HepG2 (cell line): Measurements from ENCODE around the gene AXIN1. TPM values are rescaled to one million over a fixed set of nuclear protein-coding genes. Genes with fewer than 3 reads are reported as not detected.

Experiments used
- ATAC-seq: fragments of 200-7000 bp; cut with Tn5 transposase; 3 replicates; pipeline ENCODE4 v1.9.1; 2020; ENCODE audit warnings: mild to moderate bottlenecking, moderate library complexity
- BruUV-seq: library from RNA; stranded (reverse); fragments of 400-500 nt; replicated peaks from 2 replicates; lab custom pipeline; 2021; lab: Mats Ljungman, UMichigan
- CTCF ChIA-PET: fragments of 300-600 bp; formaldehyde crosslinking; extraction: SDS; loops from one replicate; lab custom pipeline; 2021; ENCODE audit warnings: low total read pairs, inconsistent platforms, low intra/inter-chr PET ratio; lab: Yijun Ruan, JAX
- POLR2A ChIA-PET: fragments of 350-600 bp; sonication (Branson Sonifier 250); formaldehyde crosslinking; loops from one replicate; lab custom pipeline; 2020; ENCODE audit warnings: antibody characterized with exemption, inconsistent platforms; lab: Yijun Ruan, JAX
- DNase-seq: peaks from one replicate; pipeline ENCODE4 v3.0.0-alpha.2; 2015; ENCODE audit warnings: low spot score
- FAIRE-seq: peaks from 3 replicates; lab custom pipeline; 2011; peaks lifted over from hg19 to GRCh38; lab: Jason Lieb, UNC
- H2AFZ ChIP-seq: one replicate; pipeline ENCODE4 v1.6.1; 2011; ENCODE audit warnings: low read length, inconsistent platforms
- H3K27ac ChIP-seq: fragments of 300-600 bp; 3 replicates; pipeline ENCODE4 v1.8.0; 2011; ENCODE audit warnings: mixed run types, mild to moderate bottlenecking, mixed read lengths, low read length, inconsistent platforms; ENCODE audit not compliant: insufficient read depth; ENCODE audit errors: extremely low read length
- H3K27me3 ChIP-seq, 2 experiments: fragments of 200-600 bp in 1 of 2; 2 replicates in 1 of 2; 3 replicates in 1 of 2; pipeline versions ENCODE4 v1.6.0 to v1.8.0; 2011; ENCODE audit warnings: low read length in 2 of 2, mild to moderate bottlenecking in 2 of 2, moderate library complexity in 2 of 2, inconsistent platforms in 1 of 2; ENCODE audit not compliant: insufficient read depth in 2 of 2, control insufficient read depth in 1 of 2
- H3K36me3 ChIP-seq, 2 experiments: fragments of 200-600 bp in 1 of 2; replicated peaks in 1 of 2; 2 replicates in 1 of 2; 3 replicates in 1 of 2; pipeline versions ENCODE4 v1.5.1 to v1.8.0; 2011; ENCODE audit warnings: low read length in 2 of 2, inconsistent platforms in 1 of 2; ENCODE audit not compliant: insufficient read depth in 2 of 2, control insufficient read depth in 1 of 2
- H3K4me1 ChIP-seq: 2 replicates; pipeline ENCODE4 v1.5.1; 2012; ENCODE audit warnings: low read length, inconsistent platforms; ENCODE audit not compliant: insufficient read depth
- H3K4me2 ChIP-seq: 2 replicates; pipeline ENCODE4 v1.6.0; 2011; ENCODE audit warnings: low read depth, low read length, inconsistent platforms
- H3K4me3 ChIP-seq, 3 experiments: fragments of 200-600 bp in 1 of 3; sonication (generic), shearing (Covaris generic) in 1 of 3; replicated peaks in 1 of 3; 2 replicates each; pipeline ENCODE4 v1.5.1; 2011 to 2016; ENCODE audit warnings: low read length in 3 of 3, inconsistent platforms in 2 of 3, low read depth in 2 of 3, mild to moderate bottlenecking in 2 of 3, control low read depth in 1 of 3, mixed read lengths in 1 of 3; ENCODE audit not compliant: insufficient read depth in 1 of 3
- H3K79me2 ChIP-seq: one replicate; pipeline ENCODE4 v1.6.1; 2011; ENCODE audit warnings: low read length, inconsistent platforms; ENCODE audit not compliant: insufficient read depth
- H3K9ac ChIP-seq: 2 replicates; pipeline ENCODE4 v1.6.0; 2011; ENCODE audit warnings: mild to moderate bottlenecking, low read depth, low read length, inconsistent platforms; ENCODE audit not compliant: insufficient read depth
- H3K9me3 ChIP-seq: 2 replicates; pipeline ENCODE4 v1.5.1; 2012; ENCODE audit warnings: mild to moderate bottlenecking, low read length
- H4K20me1 ChIP-seq: 2 replicates; pipeline ENCODE4 v1.6.0; 2011; ENCODE audit warnings: inconsistent platforms, mild to moderate bottlenecking, low read length, moderate library complexity; ENCODE audit not compliant: insufficient read depth
- ADNP ChIP-seq: sonication (generic); formaldehyde crosslinking; IDR thresholded peaks from 2 replicates; pipeline ENCODE4 v1.4.0; 2020; ENCODE audit warnings: missing genetic modification reagents
- CREBL2 ChIP-seq: sonication (generic); formaldehyde crosslinking; IDR thresholded peaks from 2 replicates; pipeline ENCODE4 v1.8.1; 2023; ENCODE audit warnings: missing genetic modification reagents, mild to moderate bottlenecking, borderline replicate concordance
- ELF3 ChIP-seq: IDR thresholded peaks from 2 replicates; pipeline ENCODE4 v1.6.1; 2016; ENCODE audit warnings: missing genetic modification reagents, missing compliant biosample characterization
- HMG20A ChIP-seq: IDR thresholded peaks from 2 replicates; pipeline ENCODE4 v1.6.1; 2016; ENCODE audit warnings: borderline replicate concordance
- HOMEZ ChIP-seq: IDR thresholded peaks from 2 replicates; pipeline ENCODE4 v1.6.1; 2016; ENCODE audit warnings: low read depth
- KMT2A ChIP-seq: sonication (generic); formaldehyde crosslinking; IDR thresholded peaks from 2 replicates; pipeline ENCODE4 v1.4.0; 2020; ENCODE audit warnings: missing genetic modification reagents
- MAFG ChIP-seq: sonication (generic); formaldehyde crosslinking; IDR thresholded peaks from 2 replicates; pipeline ENCODE4 v1.5.1; 2020; ENCODE audit warnings: mild to moderate bottlenecking, missing genetic modification reagents
- PLRG1 ChIP-seq: fragments of 450-650 bp; conservative IDR thresholded peaks from 2 replicates; pipeline ENCODE4 v1.6.1; 2016
- SNAPC5 ChIP-seq: sonication (generic); formaldehyde crosslinking; IDR thresholded peaks from 2 replicates; pipeline ENCODE4 v1.8.1; 2023; ENCODE audit warnings: mild to moderate bottlenecking, missing genetic modification reagents, borderline replicate concordance
- WGBS: methylation state at CpG from one replicate; pipeline ENCODE4 v1.1.6; 2017; ENCODE audit warnings: low lambda C conversion rate; 5-methylcytosine and 5-hydroxymethylcytosine counted together
- in situ Hi-C: cut with HindIII; loops from 2 replicates; pipeline ENCODE4 v1.10.0; 2017; ENCODE audit warnings: low pct_unique_long_range_greater_than_20kb; ENCODE audit not compliant: extremely low pct_ligation_motif_present
- intact Hi-C: fragments of 100-400 bp; cut with micrococcal nuclease; formaldehyde crosslinking; loops from one replicate; pipeline ENCODE4 v1.10.0; 2022; ENCODE audit not compliant: unreplicated experiment
- polyA plus RNA-seq, 8 experiments: library from polyadenylated mRNA; depleted of rRNA in 3 of 8; stranded (reverse) in 7 of 8; unstranded in 1 of 8; fragments of >200 nt; fragmentation: Illumina TruSeq in 4 of 8; extraction: Trizol in 4 of 8; gene quantifications; 2 replicates each; pipeline versions ENCODE4 v1.2.1 to v1.2.3, GENCODE V29; 2011 to 2016; ENCODE audit warnings: low read depth in 4 of 8, missing spikeins in 1 of 8, mixed read lengths in 1 of 8; ENCODE audit not compliant: insufficient read depth in 1 of 8
- total RNA-seq, 5 experiments: library from RNA; depleted of rRNA; stranded (reverse); fragments of >200 nt; fragmentation: Illumina TruSeq; extraction: Trizol; gene quantifications; 2 replicates each; pipeline ENCODE4 v1.2.3, GENCODE V29; 2016; ENCODE audit warnings: low read depth in 1 of 5

Gene AXIN1
- total and polyA plus RNA-seq, 2 of the 13 experiments (the other 11 are each of a cell fraction or from before 2014, with no cell fraction given) = 24.0 to 26.0 TPM

GRCh38 chr16:263182-263774 lies 89.2 kb downstream of the AXIN1 start:
- DNase-seq = no peak
- H4K20me1 ChIP-seq = no peaks in the 10 kb centered on the region
- FAIRE-seq = no peak
- H3K27me3 ChIP-seq = no peaks in the 10 kb centered on the region
- no peak overlapping the region for H3K4me2 ChIP-seq
- POLR2A ChIA-PET = no interaction called here
- H3K9ac ChIP-seq = no peak overlapping the region
- intact Hi-C loops (no loop called here), in situ Hi-C loops (no loop called here)
- TF ChIP-seq PLRG1 = no peak
- no peak for TF ChIP-seq ADNP (CRISPR knock-in tag)
- no peak for TF ChIP-seq MAFG
- TF ChIP-seq SNAPC5 (CRISPR knock-in tag) = no peak
- TF ChIP-seq CREBL2 (CRISPR knock-in tag) = no peak
- TF ChIP-seq HOMEZ (CRISPR knock-in tag) = no peak
- no peak for TF ChIP-seq ELF3 (CRISPR knock-in tag)
- no peak for TF ChIP-seq KMT2A
- TF ChIP-seq HMG20A (CRISPR knock-in tag) = no peak
- TF ChIP-seq, all 625 proteins: peak for 0
- Histone ChIP-seq H3K79me2 (no peaks in the 10 kb centered on the region), H3K4me3 (no peak overlapping the region), H3K36me3 (peaks cover 13 to 25% of the 10 kb centered on the region in 2 experiments; a peak in 4 of 5 replicates), H3K4me1 (peaks cover 6% of the 10 kb centered on the region), H3K27ac (no peak overlapping the region), H2AFZ (no peak overlapping the region), H3K9me3 (no peaks in the 10 kb centered on the region)
- 98% methylated on average over 22 of the region's 35 CpGs for WGBS
- no TSS peak for BruUV-seq
- no peak for ATAC-seq
- CTCF ChIA-PET = no interaction called here
